Thoracic aorta endothelial cell (primary cell): Measurements from ENCODE around the gene PRKAG1. TPM values are rescaled to one million over a fixed set of nuclear protein-coding genes. Genes with fewer than 3 reads are reported as not detected.

ENCODE experiments used
- small RNA-seq: library from RNA; depleted of rRNA; stranded (forward); fragments of <200 nt; gene quantifications from one replicate; pipeline ENCODE3, GENCODE V24; 2012
- total RNA-seq: library from RNA; depleted of rRNA; stranded (reverse); fragments of >200 nt; gene quantifications from 2 replicates; pipeline ENCODE4 v1.2.3, GENCODE V29; 2012

Gene PRKAG1
- 55.2 and 56.5 TPM in 2 replicates for total RNA-seq

GRCh38 chr12:49018261-49019119 is at the start of gene PRKAG1:
PRKAG1 (minus strand) TSS chr12:49018776; CDS start chr12:49018740, 36 bp downstream.

GRCh38 chr12:49060237-49061156 is 41.9 kb upstream of the PRKAG1 start, which contains the start of gene KMT2D:
KMT2D (minus strand) TSS chr12:49060794; CDS start chr12:49055324, 5,470 bp downstream.

GRCh38 chr12:48999371-49000131 is 19.0 kb downstream of the PRKAG1 start, which contains the start of gene DDN:
DDN (minus strand) TSS chr12:48999375; CDS start chr12:48999287, 88 bp downstream.

GRCh38 chr12:48978291-48978740 is 40.3 kb downstream of the PRKAG1 start, which contains the start of gene WNT1:
WNT1 (plus strand) TSS chr12:48978322; CDS start chr12:48978651, 329 bp downstream.

GRCh38 chr12:48957141-48958048 is 61.2 kb downstream of the PRKAG1 start, which contains the start of gene ARF3:
ARF3 (minus strand) TSS chr12:48957487; CDS start chr12:48941095, 16,392 bp downstream.

Small RNAs within 50 kb of the gene (small RNA-seq; reads per million reads assigned to genes)
- not detected for gene RNU6-940P

Other genes with a start within 250 kb of the PRKAG1 start
- 29.1 and 31.9 TPM in 2 replicates for gene ADCY6, start 229.7 kb downstream of the PRKAG1 start, total RNA-seq
- gene CACNB3, start 200.3 kb downstream of the PRKAG1 start, total RNA-seq, result 23.4 and 26.6 TPM in 2 replicates
- 78.9 and 94.9 TPM in 2 replicates for gene DDX23, start 166.6 kb downstream of the PRKAG1 start, total RNA-seq
- gene RND1, start 152.9 kb downstream of the PRKAG1 start, total RNA-seq, result 0.57 and 1.5 TPM in 2 replicates
- gene FKBP11, start 93.3 kb downstream of the PRKAG1 start, total RNA-seq, result 21.0 and 29.2 TPM in 2 replicates
- gene ARF3, start 61.3 kb downstream of the PRKAG1 start, total RNA-seq, result 83.8 and 102 TPM in 2 replicates
- 0.07 and 0.13 TPM in 2 replicates for gene WNT10B, start 47.0 kb downstream of the PRKAG1 start, total RNA-seq
- gene WNT1, start 40.5 kb downstream of the PRKAG1 start, total RNA-seq, result not detected in 2 replicates
- 0.13 and 0.29 TPM in 2 replicates for gene DDN, start 19.4 kb downstream of the PRKAG1 start, total RNA-seq
- 66.4 and 79.6 TPM in 2 replicates for gene KMT2D, start 42.0 kb upstream of the PRKAG1 start, total RNA-seq
- 0.66 and 1.4 TPM in 2 replicates for gene RHEBL1, start 51.2 kb upstream of the PRKAG1 start, total RNA-seq
- 5.3 and 9.0 TPM in 2 replicates for gene DHH, start 76.0 kb upstream of the PRKAG1 start, total RNA-seq
- gene LMBR1L, start 92.1 kb upstream of the PRKAG1 start, total RNA-seq, result 58.9 and 62.1 TPM in 2 replicates
- gene TUBA1B, start 112.6 kb upstream of the PRKAG1 start, total RNA-seq, result 2,263 and 3,197 TPM in 2 replicates
- gene TUBA1A, start 170.3 kb upstream of the PRKAG1 start, total RNA-seq, result 792 and 805 TPM in 2 replicates
- gene TUBA1C, start 246.3 kb upstream of the PRKAG1 start, total RNA-seq, result 580 and 869 TPM in 2 replicates